ENCODE results near the gene CMSS1.
"Not testable (repeated sequence)": the region's sequence is repeated elsewhere in the genome, so short reads cannot be mapped to it uniquely, and the experiment has no call there.

The CMSS1 gene

GRCh38 chr3:100096286-100096685 is 278.6 kb downstream of the CMSS1 start:
- not testable (repeated sequence) for DNase-seq

DNA sequence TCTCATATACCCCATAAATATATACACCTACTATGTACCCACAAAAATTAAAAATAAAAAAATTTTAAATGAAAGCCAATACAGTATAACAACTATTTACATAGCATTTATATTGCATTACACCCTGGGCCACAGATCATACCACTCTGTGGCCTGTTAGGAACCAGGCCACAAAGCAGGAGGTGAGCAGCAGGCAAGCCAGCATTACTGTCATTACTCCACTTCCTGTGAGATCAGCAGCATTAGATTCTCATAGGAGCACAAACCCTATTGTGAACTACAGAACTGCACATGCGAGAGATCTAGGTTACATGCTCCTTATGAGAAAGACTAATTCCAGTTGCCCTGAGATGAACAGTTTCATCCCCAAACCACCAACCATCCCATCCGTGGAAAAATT is 279.2 kb downstream of the CMSS1 start:
- no peak for DNase-seq

DNA sequence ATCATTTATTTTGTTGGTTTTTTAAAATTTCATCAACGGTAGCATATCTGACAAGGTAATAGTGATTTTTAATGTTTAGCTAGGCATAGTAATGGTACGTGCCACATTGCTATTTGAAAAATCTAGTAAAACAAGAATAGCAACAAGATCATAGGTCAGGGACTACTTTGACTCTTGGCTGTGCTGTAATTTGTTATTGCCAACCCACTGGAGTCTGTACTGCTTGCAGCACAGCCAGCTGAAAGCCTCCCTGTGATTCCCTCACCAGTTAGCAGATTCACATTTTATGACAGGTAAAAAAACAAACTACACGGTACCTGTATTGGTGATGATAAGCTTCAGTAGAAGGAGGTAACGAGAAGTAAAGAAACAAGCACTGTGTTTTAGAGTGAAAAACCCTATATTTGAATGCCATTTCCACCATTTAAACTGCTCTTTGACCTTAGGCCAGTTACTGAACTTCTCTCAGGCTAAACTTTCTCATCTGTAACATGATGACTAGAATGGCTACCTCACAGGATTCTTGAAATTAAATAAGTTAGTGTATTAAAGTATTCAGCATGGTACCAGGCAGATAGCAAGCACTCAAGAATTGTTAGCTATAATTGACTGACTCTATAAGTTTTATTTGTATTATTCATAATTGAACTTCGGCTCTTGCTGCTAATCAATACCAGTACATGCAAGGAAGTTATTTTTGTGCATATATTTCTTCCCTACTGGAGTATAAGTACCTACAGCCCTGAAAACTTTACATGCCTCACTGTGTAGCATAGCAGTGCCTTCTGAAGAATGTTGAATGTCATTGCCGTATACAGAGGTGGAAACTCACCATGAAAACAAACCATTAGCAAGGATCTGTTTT is 280.5 kb downstream of the CMSS1 start:
- DNase-seq = no peak

DNA sequence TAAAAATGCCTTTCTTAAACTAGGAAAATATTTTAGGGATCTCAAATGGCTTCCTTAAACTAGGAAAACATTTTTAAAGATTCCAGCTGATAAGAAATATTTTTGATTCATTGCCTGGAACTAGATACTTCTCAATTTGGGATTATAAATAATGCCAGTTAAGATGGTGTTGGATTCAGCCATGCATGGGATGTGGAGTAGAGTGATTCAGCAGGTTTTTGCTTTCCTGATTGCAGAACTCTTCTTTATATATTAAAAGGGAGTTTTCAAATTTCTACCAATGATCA is 281.1 kb downstream of the CMSS1 start:
- no peak for DNase-seq

GRCh38 chr3:100099621-100100020 is 282.0 kb downstream of the CMSS1 start:
- DNase-seq = no peak

GRCh38 chr3:100100425-100100824 is 282.8 kb downstream of the CMSS1 start:
- no peak for DNase-seq

GRCh38 chr3:100102757-100103156 is 285.1 kb downstream of the CMSS1 start:
- DNase-seq = no peak

- no peak for DNase-seq
Measured at GRCh38 chr3:100103558-100104441, 286.1 kb downstream of the CMSS1 start.

GRCh38 chr3:100104442-100104798 is 286.8 kb downstream of the CMSS1 start:
- no peak for DNase-seq

- no peak for DNase-seq
Measured at GRCh38 chr3:100104817-100105413, 287.3 kb downstream of the CMSS1 start.

DNA sequence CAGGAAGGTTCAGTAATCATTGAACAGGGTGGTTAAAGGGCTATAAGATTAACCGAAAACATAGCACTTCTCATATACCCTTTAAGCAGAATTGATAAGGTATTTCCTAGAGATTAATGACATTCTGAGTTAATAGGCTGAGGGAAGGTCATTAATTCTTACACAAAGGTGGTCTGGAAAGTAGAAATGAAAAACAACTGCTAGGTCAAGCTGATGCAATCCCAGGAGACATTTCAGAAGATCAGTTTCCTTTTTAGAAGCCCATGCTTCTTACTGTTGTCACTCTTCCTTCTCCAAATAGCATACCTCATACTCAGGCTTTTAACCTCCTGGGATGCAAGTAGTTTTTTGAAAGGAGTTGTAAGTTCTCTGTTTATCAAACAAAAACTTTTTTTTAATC is 287.8 kb downstream of the CMSS1 start:
- no peak for DNase-seq

- DNase-seq = no peak
Measured at GRCh38 chr3:100106094-100106493, 288.4 kb downstream of the CMSS1 start.

DNA sequence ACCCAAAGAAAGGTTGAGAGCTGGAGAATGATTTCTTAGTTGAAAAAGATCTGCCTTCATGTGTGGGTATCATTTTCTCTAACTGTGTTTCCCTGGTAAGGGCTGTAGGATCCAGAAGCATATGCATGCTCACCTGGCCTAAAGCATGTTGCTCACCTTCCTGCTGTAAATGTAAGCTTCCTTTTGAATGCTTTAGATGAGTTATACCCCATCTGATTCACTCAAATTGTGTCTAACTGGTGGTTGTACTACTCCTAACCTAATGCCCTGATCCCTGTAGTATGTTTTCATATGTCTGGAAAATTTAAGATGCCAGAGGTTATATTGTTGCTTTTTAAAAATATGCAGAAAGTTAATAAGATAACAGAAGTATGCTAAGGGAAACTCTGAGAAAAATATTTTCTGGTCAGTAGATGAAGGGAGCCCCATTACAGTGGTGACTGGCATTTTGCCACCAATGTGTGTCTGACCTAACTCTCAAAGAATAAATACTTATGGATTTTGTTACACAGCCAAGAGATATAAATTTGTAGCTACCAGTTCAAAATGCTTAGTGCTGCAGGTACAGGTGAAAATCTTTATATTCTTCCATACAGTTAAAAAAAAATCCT is 289.0 kb downstream of the CMSS1 start:
- no peak for DNase-seq

GRCh38 chr3:100107221-100107814 is 289.7 kb downstream of the CMSS1 start:
- DNase-seq = no peak

- DNase-seq = no peak
Measured at GRCh38 chr3:100108464-100109079, 290.9 kb downstream of the CMSS1 start.

- no peak for DNase-seq
Measured at GRCh38 chr3:100110162-100110561, 292.5 kb downstream of the CMSS1 start.

- no peak for DNase-seq
Measured at GRCh38 chr3:100111728-100112127, 294.1 kb downstream of the CMSS1 start.

DNA sequence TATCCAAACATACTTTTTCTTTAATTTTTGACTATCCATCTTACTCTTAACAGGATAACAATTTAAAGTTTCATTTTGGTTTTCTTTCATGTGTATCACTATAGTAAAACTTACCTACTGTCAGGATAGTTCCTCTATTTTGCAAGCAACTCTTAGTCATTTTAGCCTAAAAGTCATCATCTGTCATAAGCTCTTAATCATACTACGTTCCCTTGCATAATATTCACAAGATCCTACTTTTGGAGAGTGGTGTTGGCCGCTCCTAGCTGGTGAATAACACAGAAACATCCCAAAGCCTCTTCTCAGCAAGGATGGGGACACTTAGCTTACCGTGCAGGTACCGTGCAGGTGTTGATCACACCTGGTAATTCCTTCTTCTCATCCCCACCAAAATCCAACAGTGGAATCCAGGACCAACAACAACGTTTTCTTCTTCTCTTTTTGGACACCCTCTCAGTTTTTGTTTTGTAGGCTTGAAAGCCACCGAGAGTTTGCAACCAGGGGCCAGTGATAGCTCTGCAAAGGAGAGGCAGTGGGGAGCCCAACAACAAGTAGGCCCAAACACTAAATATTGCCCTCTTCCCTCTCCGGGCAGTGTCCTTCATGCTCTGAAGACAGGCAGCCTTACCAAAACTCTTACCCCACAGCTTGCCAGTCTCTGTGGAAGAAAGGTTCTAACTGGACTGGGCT is 296.2 kb downstream of the CMSS1 start:
- no peak for DNase-seq

DNA sequence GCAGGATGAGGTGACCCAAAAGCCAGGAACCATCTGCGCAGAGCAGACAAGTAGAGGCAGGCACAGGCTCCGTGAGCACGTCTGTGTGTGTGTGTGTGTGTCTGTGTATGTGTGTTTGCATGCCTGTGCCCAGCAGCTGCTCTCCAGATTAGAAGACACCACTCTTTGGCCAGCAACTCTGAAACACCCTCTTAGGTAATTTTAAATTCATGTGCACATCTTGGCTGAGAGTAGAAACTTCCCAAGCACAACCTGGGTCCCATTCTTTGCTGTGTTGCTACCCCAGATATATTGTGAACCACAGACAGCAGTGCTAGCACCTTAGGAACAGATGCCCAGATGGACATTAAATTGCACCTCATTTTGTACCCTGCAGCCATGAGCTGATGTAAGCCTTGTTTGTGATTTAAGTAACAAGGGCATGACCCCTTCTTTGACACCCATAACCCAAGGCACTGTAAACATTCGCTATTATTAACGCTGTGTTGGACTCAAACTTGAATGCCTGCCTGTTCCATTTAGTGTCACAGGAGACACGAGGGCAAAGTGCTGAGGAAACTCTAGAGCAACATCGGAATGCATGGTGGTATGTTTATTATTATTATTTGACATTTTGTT is 296.9 kb downstream of the CMSS1 start, which contains the start of gene FILIP1L:
TSS of gene FILIP1L (minus strand) at position 89 of the 618 bp plus-strand sequence.
- DNase-seq = no peak

GRCh38 chr3:100117093-100117492 is 299.4 kb downstream of the CMSS1 start:
- no peak for DNase-seq

DNA sequence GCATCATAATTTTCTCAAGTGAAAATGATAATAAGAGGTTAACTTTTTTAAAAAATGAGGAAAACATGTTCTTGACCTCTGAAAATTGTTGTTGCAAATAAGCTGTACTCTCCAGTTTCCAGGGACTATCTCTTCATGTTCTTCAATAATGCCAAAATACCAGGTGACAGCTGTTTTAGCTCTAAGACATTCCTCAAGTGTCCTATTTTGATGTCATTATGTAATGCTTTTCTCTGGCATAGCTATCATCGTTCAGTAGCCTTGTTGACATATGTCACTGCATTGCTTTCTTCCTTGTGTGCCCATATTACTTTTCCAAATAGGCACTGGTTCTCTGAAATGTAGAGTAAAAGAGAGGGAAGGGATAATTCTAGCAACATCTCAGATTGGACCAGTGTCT is 302.4 kb downstream of the CMSS1 start:
- DNase-seq = no peak

All from activated effector memory CD4-positive, alpha-beta T cell treated with anti-CD3 and anti-CD28 coated beads, Interleukin-2, amount 50 U/mL, for 16 hours (primary cell).